Loucy (cell line): Measurements from ENCODE around the gene NECAB3.

Source experiments
- H2AFZ ChIP-seq: fragments of 200-600 bp; sonication (generic); 2 replicates; pipeline ENCODE4 v1.6.0; 2016; ENCODE audit warnings: antibody characterized with exemption, mild to moderate bottlenecking, low read length, moderate library complexity
- H3F3A ChIP-seq: fragments of 200-600 bp; 2 replicates; pipeline ENCODE4 v1.6.0; 2016; ENCODE audit warnings: antibody characterized with exemption, low read depth, mild to moderate bottlenecking
- H3K27me3 ChIP-seq: fragments of 200-600 bp; sonication (generic); 2 replicates; pipeline ENCODE4 v1.6.1; 2014; ENCODE audit warnings: low read length, mild to moderate bottlenecking; ENCODE audit not compliant: insufficient read depth, poor library complexity, severe bottlenecking
- H3K36me3 ChIP-seq: fragments of 200-600 bp; sonication (generic); 2 replicates; pipeline ENCODE4 v1.6.1; 2016; ENCODE audit warnings: low read length; ENCODE audit not compliant: insufficient read depth
- H3K4me1 ChIP-seq: fragments of 200-600 bp; sonication (generic); 2 replicates; pipeline ENCODE4 v1.5.1; 2014; ENCODE audit warnings: low read length, mild to moderate bottlenecking; ENCODE audit not compliant: insufficient read depth, poor library complexity, severe bottlenecking
- H3K4me2 ChIP-seq: fragments of 200-600 bp; sonication (generic); 2 replicates; pipeline ENCODE4 v1.6.0; 2014; ENCODE audit warnings: antibody characterized with exemption, low read length, low read depth, mild to moderate bottlenecking; ENCODE audit not compliant: poor library complexity, severe bottlenecking
- H3K4me3 ChIP-seq: fragments of 200-600 bp; sonication (generic); 2 replicates; pipeline ENCODE4 v1.5.1; 2014; ENCODE audit warnings: low read length, mild to moderate bottlenecking, mixed read lengths; ENCODE audit not compliant: poor library complexity, severe bottlenecking
- H3K79me2 ChIP-seq: fragments of 200-600 bp; sonication (generic); 2 replicates; pipeline ENCODE4 v1.6.1; 2014; ENCODE audit warnings: low read length; ENCODE audit not compliant: insufficient read depth
- H3K9ac ChIP-seq: fragments of 200-600 bp; sonication (generic); 2 replicates; pipeline ENCODE4 v1.6.0; 2014; ENCODE audit warnings: mild to moderate bottlenecking, low read depth, low read length, moderate library complexity; ENCODE audit not compliant: poor library complexity, severe bottlenecking
- H3K9me2 ChIP-seq: fragments of 200-600 bp; sonication (generic); replicated peaks from 2 replicates; pipeline ENCODE4 v1.6.1; 2016; ENCODE audit warnings: low read depth, low read length, mixed read lengths
- H3K9me3 ChIP-seq: fragments of 200-600 bp; sonication (generic); 2 replicates; pipeline ENCODE4 v1.6.1; 2014; ENCODE audit warnings: mild to moderate bottlenecking, antibody characterized with exemption, low read length, low read depth; ENCODE audit not compliant: insufficient read depth
- H4K20me1 ChIP-seq: fragments of 200-600 bp; sonication (generic); 2 replicates; pipeline ENCODE4 v1.6.0; 2014; ENCODE audit warnings: antibody characterized with exemption, low read length, mild to moderate bottlenecking; ENCODE audit not compliant: insufficient read depth, poor library complexity, severe bottlenecking
- EZH2phosphoT487 ChIP-seq: fragments of 200-600 bp; IDR thresholded peaks from 2 replicates; pipeline ENCODE4 v1.6.1; 2018; ENCODE audit warnings: antibody characterized with exemption, mild to moderate bottlenecking, moderate library complexity, borderline replicate concordance
- TF ChIP-seq, protein P1 (sequence below): fragments of 200-600 bp; sonication (generic); conservative IDR thresholded peaks from 2 replicates; pipeline ENCODE4 v1.5.1; 2014; ENCODE audit warnings: mild to moderate bottlenecking, antibody characterized with exemption, low read length

NECAB3 gene

DNA sequence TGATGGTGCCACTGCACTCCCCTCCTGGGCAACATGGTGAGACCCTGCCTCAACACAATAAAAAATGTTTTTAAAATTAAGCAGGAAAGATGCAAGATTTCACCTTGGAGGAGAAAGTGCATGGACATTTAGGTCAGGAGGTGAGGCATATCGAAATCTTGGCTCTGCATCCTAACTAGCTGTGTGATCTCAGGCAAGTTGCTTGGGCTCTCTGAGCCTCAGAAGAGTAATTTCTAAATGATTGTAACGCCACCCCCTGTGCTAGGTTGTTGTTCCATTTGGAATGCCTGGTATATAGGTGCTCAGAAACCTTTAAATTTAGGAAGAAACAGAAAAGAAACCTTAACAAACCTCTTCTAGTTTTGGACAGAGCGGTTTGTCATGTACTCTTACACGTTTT, 48.0 kb downstream of the NECAB3 start:
- Histone ChIP-seq H3K9ac (no peak overlapping the region), H3K9me2 (no peaks in the 10 kb centered on the region), H3K4me1 (no peaks in the 10 kb centered on the region), H3K79me2 (no peaks in the 10 kb centered on the region), H2AFZ (no peak overlapping the region), H3K9me3 (no peaks in the 10 kb centered on the region), H4K20me1 (no peaks in the 10 kb centered on the region), H3K4me2 (no peak overlapping the region), H3K27me3 (no peaks in the 10 kb centered on the region), H3K4me3 (no peak overlapping the region), H3F3A (no peaks in the 10 kb centered on the region), H3K36me3 (peaks cover 67% of the 10 kb centered on the region; the same call in 1 of the 2 replicates)
- no peak for TF ChIP-seq EZH2phosphoT487
- TF ChIP-seq, protein P1, sequence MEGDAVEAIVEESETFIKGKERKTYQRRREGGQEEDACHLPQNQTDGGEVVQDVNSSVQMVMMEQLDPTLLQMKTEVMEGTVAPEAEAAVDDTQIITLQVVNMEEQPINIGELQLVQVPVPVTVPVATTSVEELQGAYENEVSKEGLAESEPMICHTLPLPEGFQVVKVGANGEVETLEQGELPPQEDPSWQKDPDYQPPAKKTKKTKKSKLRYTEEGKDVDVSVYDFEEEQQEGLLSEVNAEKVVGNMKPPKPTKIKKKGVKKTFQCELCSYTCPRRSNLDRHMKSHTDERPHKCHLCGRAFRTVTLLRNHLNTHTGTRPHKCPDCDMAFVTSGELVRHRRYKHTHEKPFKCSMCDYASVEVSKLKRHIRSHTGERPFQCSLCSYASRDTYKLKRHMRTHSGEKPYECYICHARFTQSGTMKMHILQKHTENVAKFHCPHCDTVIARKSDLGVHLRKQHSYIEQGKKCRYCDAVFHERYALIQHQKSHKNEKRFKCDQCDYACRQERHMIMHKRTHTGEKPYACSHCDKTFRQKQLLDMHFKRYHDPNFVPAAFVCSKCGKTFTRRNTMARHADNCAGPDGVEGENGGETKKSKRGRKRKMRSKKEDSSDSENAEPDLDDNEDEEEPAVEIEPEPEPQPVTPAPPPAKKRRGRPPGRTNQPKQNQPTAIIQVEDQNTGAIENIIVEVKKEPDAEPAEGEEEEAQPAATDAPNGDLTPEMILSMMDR = no peak

DNA sequence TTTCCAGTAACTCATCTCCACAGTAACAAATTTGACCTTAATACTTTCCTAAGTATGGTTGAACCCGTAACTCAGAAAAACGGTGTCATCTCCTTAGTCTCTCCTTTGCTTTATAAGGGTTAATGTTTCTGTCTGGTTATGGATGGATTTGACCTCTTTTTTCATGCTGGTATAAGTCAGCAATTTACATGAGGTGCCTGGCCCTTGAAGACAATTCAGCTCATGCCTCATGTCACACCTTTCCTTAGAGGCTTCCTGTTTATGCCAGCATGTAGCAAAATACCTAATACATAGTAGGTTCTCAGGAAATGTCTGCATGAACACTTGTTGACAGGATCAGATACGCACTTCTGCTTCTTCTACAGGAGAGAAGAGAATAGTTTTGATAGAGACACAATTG, 49.8 kb downstream of the NECAB3 start:
- TF ChIP-seq, protein P1 = no peak
- no peak for TF ChIP-seq EZH2phosphoT487
- Histone ChIP-seq H3K4me2 (no peak overlapping the region), H3K79me2 (no peaks in the 10 kb centered on the region), H2AFZ (no peak overlapping the region), H4K20me1 (no peaks in the 10 kb centered on the region), H3K4me3 (no peak overlapping the region), H3K9me2 (no peaks in the 10 kb centered on the region), H3K4me1 (no peaks in the 10 kb centered on the region), H3K9me3 (no peaks in the 10 kb centered on the region), H3K9ac (no peak overlapping the region), H3F3A (no peaks in the 10 kb centered on the region), H3K36me3 (peaks cover 53% of the 10 kb centered on the region; the same call in 1 of the 2 replicates), H3K27me3 (no peaks in the 10 kb centered on the region)

DNA sequence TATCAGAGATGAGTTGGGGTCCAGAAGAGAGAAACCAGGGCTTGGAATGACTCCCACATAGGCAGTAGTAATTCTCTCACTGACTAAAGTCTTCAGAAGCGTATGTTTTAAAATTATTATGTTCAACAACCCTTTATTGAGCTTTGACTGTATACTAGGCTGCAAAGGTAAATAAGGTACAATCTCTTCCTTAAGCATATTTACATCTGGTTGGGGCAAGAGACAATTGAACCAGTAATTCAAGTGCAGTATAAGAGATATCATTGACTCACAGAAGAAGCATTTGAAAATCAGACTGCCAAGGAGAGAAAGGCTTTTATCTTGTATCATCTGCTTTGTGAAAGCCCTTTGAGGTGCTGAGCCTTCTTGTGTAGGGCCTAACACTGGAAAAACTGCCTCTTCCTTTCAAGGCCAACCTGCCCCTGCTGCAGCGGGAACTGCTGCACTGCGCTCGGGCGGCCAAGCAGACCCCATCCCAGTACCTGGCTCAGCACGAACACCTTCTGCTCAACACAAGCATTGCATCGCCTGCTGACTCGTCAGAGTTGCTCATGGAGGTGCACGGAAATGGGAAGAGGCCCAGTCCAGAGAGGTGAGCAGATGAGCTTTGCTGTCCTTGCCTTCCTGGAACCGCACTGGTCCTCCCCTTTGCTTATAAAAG, 51.4 kb downstream of the NECAB3 start:
- TF ChIP-seq EZH2phosphoT487 = no peak
- TF ChIP-seq, protein P1 = no peak
- no peaks in the 10 kb centered on the region for H3K9me2 ChIP-seq
- H3K4me2 ChIP-seq = no peak overlapping the region
- H3K9ac ChIP-seq = no peak overlapping the region
- no peaks in the 10 kb centered on the region for H3K9me3 ChIP-seq
- H2AFZ ChIP-seq = no peak overlapping the region
- H3K4me3 ChIP-seq = no peak overlapping the region
- no peaks in the 10 kb centered on the region for H3K79me2 ChIP-seq
- H4K20me1 ChIP-seq = no peaks in the 10 kb centered on the region
- H3K36me3 ChIP-seq = peaks cover 45% of the 10 kb centered on the region; the same call in 1 of the 2 replicates
- no peaks in the 10 kb centered on the region for H3K27me3 ChIP-seq
- no peaks in the 10 kb centered on the region for H3F3A ChIP-seq
- no peaks in the 10 kb centered on the region for H3K4me1 ChIP-seq
